WTC11 (cell line): ENCODE measurements around the gene CNPY1. TPM values are rescaled to one million over a fixed set of nuclear protein-coding genes. Genes with fewer than 3 reads are reported as not detected.
A peak's percentile ranks its signal among the peaks of the same experiment; 100 is the strongest.

Experiments used
- ATAC-seq: fragments of 200-7000 bp; cut with Tn5 transposase; 2 replicates; pipeline ENCODE4 v1.10.0; 2021; ENCODE audit warnings: mild to moderate bottlenecking, moderate library complexity
- CTCF ChIA-PET: fragments of 300-600 bp; sonication (Branson Sonifier 250); formaldehyde crosslinking; loops from one replicate; lab custom pipeline; 2021; ENCODE audit warnings: antibody characterized with exemption; lab: Charles Lee
- POLR2A ChIA-PET: fragments of 350-600 bp; sonication (Branson Sonifier 250); formaldehyde crosslinking; loops from one replicate; lab custom pipeline; 2021; ENCODE audit warnings: antibody characterized with exemption; lab: Charles Lee
- DNase-seq: peaks from one replicate; pipeline ENCODE4 v3.0.0; 2021; ENCODE audit warnings: low spot score
- H3K27ac Mint-ChIP-seq: 2 replicates; pipeline ENCODE4 v1.8.0; 2021; ENCODE audit warnings: mixed read lengths
- H3K27me3 Mint-ChIP-seq: 2 replicates; pipeline ENCODE4 v1.8.0; 2021; ENCODE audit warnings: low read depth, mild to moderate bottlenecking, moderate library complexity, mixed read lengths
- H3K36me3 Mint-ChIP-seq: 2 replicates; pipeline ENCODE4 v1.8.0; 2021; ENCODE audit warnings: mixed read lengths
- H3K4me1 Mint-ChIP-seq: 2 replicates; pipeline ENCODE4 v1.8.0; 2022; ENCODE audit warnings: mixed read lengths
- H3K4me3 Mint-ChIP-seq: 2 replicates; pipeline ENCODE4 v1.8.0; 2021; ENCODE audit warnings: mild to moderate bottlenecking, moderate library complexity, mixed read lengths
- H3K9me3 Mint-ChIP-seq: 2 replicates; pipeline ENCODE4 v1.8.0; 2021; ENCODE audit warnings: mixed read lengths
- AFF4 ChIP-seq: sonication (generic); formaldehyde crosslinking; IDR thresholded peaks from 2 replicates; pipeline ENCODE4 v1.8.1; 2023; ENCODE audit warnings: mild to moderate bottlenecking, missing genetic modification reagents, borderline replicate concordance
- AR ChIP-seq: fragments of 250-450 bp; sonication (Bioruptor Pico); IDR thresholded peaks from 2 replicates; pipeline ENCODE4 v1.9.0; 2021; ENCODE audit warnings: mild to moderate bottlenecking
- ATF2 ChIP-seq: sonication (generic); formaldehyde crosslinking; IDR thresholded peaks from 2 replicates; pipeline ENCODE4 v1.8.1; 2022; ENCODE audit warnings: low read depth, missing genetic modification reagents, borderline replicate concordance
- ATF3 ChIP-seq: sonication (generic); formaldehyde crosslinking; conservative IDR thresholded peaks from 2 replicates; pipeline ENCODE4 v1.8.1; 2022; ENCODE audit warnings: mild to moderate bottlenecking, missing genetic modification reagents
- CBFB ChIP-seq: sonication (generic); formaldehyde crosslinking; IDR thresholded peaks from 2 replicates; pipeline ENCODE4 v1.8.1; 2022; ENCODE audit warnings: mild to moderate bottlenecking, low read depth, missing genetic modification reagents
- FOXK1 ChIP-seq: sonication (generic); formaldehyde crosslinking; IDR thresholded peaks from 2 replicates; pipeline ENCODE4 v1.8.0; 2022; ENCODE audit warnings: mild to moderate bottlenecking, moderate library complexity, missing genetic modification reagents
- JUN ChIP-seq: sonication (generic); formaldehyde crosslinking; IDR thresholded peaks from 2 replicates; pipeline ENCODE4 v1.8.0; 2023; ENCODE audit warnings: mild to moderate bottlenecking, missing genetic modification reagents
- KAT7 ChIP-seq: sonication (generic); formaldehyde crosslinking; IDR thresholded peaks from 2 replicates; pipeline ENCODE4 v1.8.1; 2023; ENCODE audit warnings: missing genetic modification reagents, mild to moderate bottlenecking, borderline replicate concordance
- MXD4 ChIP-seq: fragments of 250-450 bp; sonication (Bioruptor Pico); IDR thresholded peaks from 2 replicates; pipeline ENCODE4 v1.8.0; 2021; ENCODE audit warnings: mild to moderate bottlenecking, moderate library complexity, borderline replicate concordance
- OVOL2 ChIP-seq: fragments of 250-450 bp; sonication (Bioruptor Pico); IDR thresholded peaks from 2 replicates; pipeline ENCODE4 v1.9.0; 2021; ENCODE audit warnings: mild to moderate bottlenecking, borderline replicate concordance
- SMAD3 ChIP-seq: sonication (generic); formaldehyde crosslinking; IDR thresholded peaks from 2 replicates; pipeline ENCODE4 v1.8.0; 2022; ENCODE audit warnings: missing genetic modification reagents, mild to moderate bottlenecking, borderline replicate concordance
- ZNF138 ChIP-seq: sonication (generic); formaldehyde crosslinking; conservative IDR thresholded peaks from 2 replicates; pipeline ENCODE4 v1.8.1; 2022; ENCODE audit warnings: mild to moderate bottlenecking, moderate library complexity, missing genetic modification reagents
- ZNF396 ChIP-seq: fragments of 250-450 bp; sonication (Bioruptor Pico); IDR thresholded peaks from 2 replicates; pipeline ENCODE4 v1.8.0; 2021; ENCODE audit warnings: mild to moderate bottlenecking, moderate library complexity, borderline replicate concordance
- ZNF425 ChIP-seq: fragments of 250-450 bp; sonication (Bioruptor Pico); conservative IDR thresholded peaks from 2 replicates; pipeline ENCODE4 v1.9.0; 2021; ENCODE audit warnings: mild to moderate bottlenecking
- ZNF532 ChIP-seq: fragments of 250-450 bp; sonication (Bioruptor Pico); IDR thresholded peaks from 2 replicates; pipeline ENCODE4 v1.9.0; 2021; ENCODE audit warnings: mild to moderate bottlenecking, borderline replicate concordance
- ZSCAN18 ChIP-seq: fragments of 250-450 bp; sonication (Bioruptor Pico); IDR thresholded peaks from 2 replicates; pipeline ENCODE4 v2.1.2; 2022; ENCODE audit warnings: mild to moderate bottlenecking, moderate library complexity
- total RNA-seq: library from RNA; stranded (reverse); gene quantifications from 3 replicates; pipeline ENCODE4 v1.2.3, GENCODE V29; 2021

CNPY1 gene
- total RNA-seq, 1 experiment from 2014 or later: 0.09 TPM

- peak overlapping the region; percentile 13; the same call in 1 of the 2 replicates for H3K27ac Mint-ChIP-seq
- DNase-seq (no peak), ATAC-seq (peak; percentile 53)
- peaks cover 36% of the 10 kb centered on the region for H3K4me1 Mint-ChIP-seq
- H3K9me3 Mint-ChIP-seq: no peaks in the 10 kb centered on the region
- H3K36me3 Mint-ChIP-seq: no peaks in the 10 kb centered on the region
- TF ChIP-seq MXD4 (no peak), AFF4 (no peak), ZNF532 (no peak), FOXK1 (CRISPR knock-in tag) (no peak), ATF2 (CRISPR knock-in tag) (no peak), ZSCAN18 (no peak), CBFB (CRISPR knock-in tag) (no peak), OVOL2 (CRISPR knock-in tag) (no peak), ZNF138 (no peak), KAT7 (CRISPR knock-in tag) (no peak), AR (CRISPR knock-in tag) (no peak), JUN (no peak), ZNF396 (CRISPR knock-in tag) (no peak), ZNF425 (no peak), ATF3 (CRISPR knock-in tag) (no peak), SMAD3 (no peak)
- TF ChIP-seq, all 79 proteins: peak for 0
- H3K27me3 Mint-ChIP-seq: peaks cover 86% of the 10 kb centered on the region
- POLR2A ChIA-PET: interaction anchor here (0.7 kb wide), 1 partner anchor 429 kb away, joined by 4 read pairs; no protein-coding TSS in a partner anchor
- CTCF ChIA-PET: interaction anchor here (0.7 to 1.1 kb wide), 3 partner anchors 19 to 459 kb away, joined by 3 to 4 read pairs (median 4); no protein-coding TSS in a partner anchor
- H3K4me3 Mint-ChIP-seq: peak overlapping the region; percentile 83
These were observed 56.3 kb downstream of the CNPY1 start for GRCh38 chr7:155489862-155490696.
